ENCODE results near the gene AFF3. TPM values are rescaled to one million over a fixed set of nuclear protein-coding genes. Genes with fewer than 3 reads are reported as not detected.

AFF3 gene
- total RNA-seq, 1 experiment from 2014 or later, result 0.42 TPM

GRCh38 chr2:99496021-99496420, 646.4 kb downstream of the AFF3 start:
- H3K4me3 Mint-ChIP-seq (ENCODE audit: unreplicated experiment), result no peak overlapping the region
- no peaks in the 10 kb centered on the region for H3K36me3 Mint-ChIP-seq (ENCODE audit: insufficient read depth, unreplicated experiment)
- no peak for DNase-seq (ENCODE audit: unreplicated experiment)
- no peak for TF ChIP-seq CTCF (IDR thresholded peaks at IDR 0.05; ENCODE audit: unreplicated experiment)
- BruUV-seq (replicated peaks), result no TSS peak
- no peaks in the 10 kb centered on the region for H3K4me1 Mint-ChIP-seq (ENCODE audit: insufficient read depth, unreplicated experiment)
- no peak overlapping the region for H3K27ac Mint-ChIP-seq (ENCODE audit: low read depth, unreplicated experiment)
- CTCF ChIA-PET, result no interaction called here
- POLR2A ChIA-PET, result no interaction called here
- intact Hi-C loops (cut with micrococcal nuclease), result no loop called here
- no peaks in the 10 kb centered on the region for H3K9me3 Mint-ChIP-seq (ENCODE audit: unreplicated experiment)
- peaks cover 25% of the 10 kb centered on the region for H3K27me3 Mint-ChIP-seq (ENCODE audit: insufficient read depth, unreplicated experiment)

Other genes starting within 250 kb of the AFF3 start
- gene LONRF2, start 179.9 kb upstream of the AFF3 start, total RNA-seq (2022), result not detected in 2 replicates